Lower leg skin (tissue), 4 donors: ENCODE results near the gene ELF5. TPM values are rescaled to one million over a fixed set of nuclear protein-coding genes. Genes with fewer than 3 reads are reported as not detected.

Experiments used
- DNase-seq, 2 donors: peaks; one replicate each; pipeline ENCODE4 v3.0.0-alpha.2; 2019; ENCODE audit warnings: low spot score in 2 of 2
- H3K4me3 ChIP-seq: fragments of 200-600 bp; sonication (generic); 2 replicates; pipeline ENCODE4 v1.5.1; 2017; ENCODE audit warnings: mild to moderate bottlenecking, low read depth; ENCODE audit not compliant: poor library complexity, severe bottlenecking
- CTCF ChIP-seq, 3 donors: fragments of 450-650 bp; IDR thresholded peaks; one replicate each; pipeline ENCODE4 v1.5.1; 2016; ENCODE audit warnings: antibody characterized with exemption in 3 of 3, mild to moderate bottlenecking in 3 of 3, moderate library complexity in 2 of 3
- POLR2A ChIP-seq, 2 donors: fragments of 450-650 bp; IDR thresholded peaks; one replicate each; pipeline ENCODE4 v1.6.1; 2016 to 2017; ENCODE audit warnings: antibody characterized with exemption in 2 of 2, mild to moderate bottlenecking in 1 of 2, moderate library complexity in 1 of 2
- WGBS, 2 donors: methylation state at CpG; one replicate each; pipeline ENCODE4 v1.1.5; 2018; 5-methylcytosine and 5-hydroxymethylcytosine counted together
- intact Hi-C: fragments of 100-400 bp; cut with DNase I; formaldehyde crosslinking; loops from one replicate; pipeline ENCODE4 v1.15.0; 2023; ENCODE audit warnings: low total_unique reads
- total RNA-seq, 4 donors: library from RNA; depleted of rRNA; stranded (reverse); fragments of >200 nt; gene quantifications; one replicate each; pipeline ENCODE4 v1.1.0, GENCODE V29; 2016

ELF5 gene
- total RNA-seq, 4 donors from 2014 or later = 1.9 to 13.5 (median 9.9) TPM

DNA sequence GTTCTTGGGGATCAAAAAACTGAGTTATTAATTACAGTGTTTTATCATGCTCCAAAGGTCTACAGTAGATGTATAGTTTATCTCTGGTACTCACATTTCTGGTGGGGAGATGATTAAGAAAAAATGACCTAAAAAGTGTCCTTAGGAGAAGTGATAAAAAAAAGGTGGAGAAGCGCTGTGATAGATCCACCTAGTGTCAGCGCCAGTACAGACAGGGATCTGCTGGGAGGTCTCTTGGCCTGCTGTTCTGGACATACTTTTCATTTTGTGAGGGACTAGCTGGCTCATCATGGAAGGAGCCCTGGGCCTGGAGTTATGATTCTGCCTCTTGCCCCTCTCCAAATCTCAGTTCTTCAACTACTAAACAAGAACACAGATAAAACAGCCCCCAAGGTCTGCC is 2.9 kb downstream of the ELF5 start:
- intact Hi-C loops = no loop called here
- H3K4me3 ChIP-seq = no peak overlapping the region
- DNase-seq = no peak
- TF ChIP-seq CTCF (IDR thresholded peaks at IDR 0.05) = no peak
- TF ChIP-seq POLR2A (IDR thresholded peaks at IDR 0.05) = no peak
- 92 to 95% methylated on average over 2 of the region's 2 CpGs for WGBS, 2 donors

GRCh38 chr11:34510218-34510617 is 3.4 kb downstream of the ELF5 start:
- no peak for TF ChIP-seq POLR2A (IDR thresholded peaks at IDR 0.05)
- no peak for TF ChIP-seq CTCF (IDR thresholded peaks at IDR 0.05)
- no peak overlapping the region for H3K4me3 ChIP-seq
- intact Hi-C loops = no loop called here
- DNase-seq = no peak

GRCh38 chr11:34509336-34509876 is 4.2 kb downstream of the ELF5 start:
- no peak overlapping the region for H3K4me3 ChIP-seq
- 31 to 32% methylated on average over 5 of the region's 5 CpGs for WGBS, 2 donors
- intact Hi-C loops = no loop called here
- TF ChIP-seq CTCF (IDR thresholded peaks at IDR 0.05) (no peak), POLR2A (IDR thresholded peaks at IDR 0.05) (no peak)
- no peak for DNase-seq

- TF ChIP-seq CTCF (IDR thresholded peaks at IDR 0.05) (no peak), POLR2A (IDR thresholded peaks at IDR 0.05) (no peak)
- WGBS, 2 donors = 29 to 39% methylated on average over 2 of the region's 2 CpGs
Observed at GRCh38 chr11:34508524-34508923, 5.1 kb downstream of the ELF5 start.

DNA sequence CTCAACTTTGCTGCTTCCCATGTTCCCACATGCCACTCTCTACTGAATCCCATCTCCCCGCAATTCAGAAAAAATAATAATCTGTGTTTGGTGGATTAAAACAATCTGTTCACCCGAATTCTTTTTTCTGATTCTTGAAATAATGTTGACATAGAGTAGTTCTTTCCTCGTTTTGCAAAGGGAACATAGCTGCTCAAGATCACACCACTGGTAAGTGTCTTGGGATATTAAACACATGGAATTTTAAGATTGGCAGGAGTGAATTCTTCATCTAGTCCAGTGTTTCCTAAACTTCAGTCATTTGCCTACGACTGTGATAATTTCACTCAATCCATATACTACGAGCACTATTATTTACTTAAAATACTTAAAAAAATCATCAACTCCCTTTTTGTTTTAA is 6.0 kb downstream of the ELF5 start:
- intact Hi-C loops = no loop called here
- 65 to 66% methylated on average over 5 of the region's 5 CpGs for WGBS, 2 donors
- TF ChIP-seq POLR2A (IDR thresholded peaks at IDR 0.05) (no peak), CTCF (IDR thresholded peaks at IDR 0.05) (no peak)

More at GRCh38 chr11:34508524-34508923, 5.1 kb downstream of the ELF5 start:
- intact Hi-C loops = no loop called here
- no peak for DNase-seq
- H3K4me3 ChIP-seq = no peak overlapping the region

GRCh38 chr11:34507156-34507555 is 6.4 kb downstream of the ELF5 start:
- no peak for TF ChIP-seq CTCF (IDR thresholded peaks at IDR 0.05)
- TF ChIP-seq POLR2A (IDR thresholded peaks at IDR 0.05) = no peak
- WGBS, 2 donors = 61 to 65% methylated on average over 6 of the region's 6 CpGs
- intact Hi-C loops = no loop called here
- H3K4me3 ChIP-seq = no peak overlapping the region
- DNase-seq = peak in 1 of 2 donors; percentile 10

More for the DNA sequence above, 6.0 kb downstream of the ELF5 start:
- no peak for DNase-seq
- H3K4me3 ChIP-seq = no peak overlapping the region
